HCEC 1CT (cell line): Measurements from ENCODE around the gene DEFB123.
"Not testable (repeated sequence)": the region's sequence is repeated elsewhere in the genome, so short reads cannot be mapped to it uniquely, and the experiment has no call there.

Experiments used
- DNase-seq: peaks from one replicate; pipeline ENCODE4 v3.0.0-alpha.2; 2017

The DEFB123 gene, protein sequence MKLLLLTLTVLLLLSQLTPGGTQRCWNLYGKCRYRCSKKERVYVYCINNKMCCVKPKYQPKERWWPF

DNA sequence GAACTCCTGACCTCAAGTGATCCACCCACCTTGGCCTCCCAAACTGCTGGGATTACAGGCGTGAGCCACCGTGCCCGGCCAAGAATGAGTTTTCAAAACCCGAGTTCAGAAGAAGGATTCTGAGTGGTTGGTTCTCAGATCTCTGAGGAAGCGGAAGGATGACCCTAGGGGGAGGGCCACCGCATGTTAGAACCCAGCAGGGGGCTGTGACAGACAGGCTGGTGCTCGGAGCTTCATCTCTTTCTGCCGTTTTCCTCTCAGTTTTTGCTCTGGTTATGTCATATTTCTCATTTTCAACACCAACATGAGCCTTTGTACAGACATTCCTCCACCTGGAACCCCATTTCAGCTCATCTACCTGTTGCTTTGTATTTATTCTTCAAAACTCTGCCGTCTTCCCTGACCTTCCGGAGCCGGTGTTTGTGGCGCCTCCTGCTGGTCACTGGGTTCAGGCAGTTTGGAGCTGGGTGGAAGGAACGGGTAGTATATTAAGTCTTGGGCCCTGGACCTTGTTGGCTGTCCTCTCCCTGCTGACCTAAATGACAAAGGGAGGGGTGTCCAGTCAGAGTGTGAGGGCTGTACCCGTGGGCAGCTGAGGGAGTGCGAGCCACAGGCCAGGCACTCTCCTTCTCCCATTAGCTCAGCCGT lies at the start of gene DEFB123:
Gene DEFB123 (plus strand): TSS at position 621 of the 648 bp plus-strand sequence. CDS start 67 bp downstream, outside the sequence.
- DNase-seq: no peak

DNA sequence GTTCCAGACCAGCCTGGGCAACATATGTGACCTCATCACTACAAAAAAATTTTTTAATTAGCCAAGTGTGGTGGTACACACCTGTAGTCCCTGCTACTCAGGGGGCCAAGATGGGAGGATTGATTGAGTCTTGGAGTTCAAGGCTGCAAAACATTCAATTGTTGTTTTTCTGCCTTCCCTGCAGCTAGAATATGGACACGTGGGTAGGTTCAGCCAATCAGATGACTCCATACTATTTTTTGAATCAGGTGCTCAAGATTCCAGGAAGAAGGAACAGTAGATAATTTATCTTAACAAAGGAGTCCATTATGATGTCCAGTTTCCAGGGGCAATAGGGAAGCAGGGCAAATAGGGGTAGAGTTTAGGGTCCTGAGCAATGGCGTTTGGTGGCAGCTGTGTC lies 47.6 kb upstream of the DEFB123 start:
- DNase-seq: no peak

DNA sequence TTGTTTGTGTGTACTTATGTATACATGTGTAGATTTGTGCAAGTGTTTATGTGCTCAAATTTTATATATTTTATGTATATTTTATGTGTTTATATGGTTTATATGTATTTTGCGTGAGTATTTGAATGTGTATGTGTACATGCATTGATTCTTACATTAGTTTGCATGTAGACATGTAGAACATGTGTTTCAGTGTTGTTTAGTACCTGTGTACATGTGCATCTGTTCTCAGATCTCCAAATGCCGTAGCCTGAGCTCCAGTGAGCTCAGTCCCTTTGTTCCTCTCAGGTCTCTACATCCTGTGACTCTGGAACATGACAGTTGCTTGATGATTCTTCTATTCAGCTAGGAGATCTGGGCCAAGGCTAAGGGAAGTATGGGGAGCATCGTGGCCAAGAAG lies 45.5 kb upstream of the DEFB123 start:
- DNase-seq: no peak

DNA sequence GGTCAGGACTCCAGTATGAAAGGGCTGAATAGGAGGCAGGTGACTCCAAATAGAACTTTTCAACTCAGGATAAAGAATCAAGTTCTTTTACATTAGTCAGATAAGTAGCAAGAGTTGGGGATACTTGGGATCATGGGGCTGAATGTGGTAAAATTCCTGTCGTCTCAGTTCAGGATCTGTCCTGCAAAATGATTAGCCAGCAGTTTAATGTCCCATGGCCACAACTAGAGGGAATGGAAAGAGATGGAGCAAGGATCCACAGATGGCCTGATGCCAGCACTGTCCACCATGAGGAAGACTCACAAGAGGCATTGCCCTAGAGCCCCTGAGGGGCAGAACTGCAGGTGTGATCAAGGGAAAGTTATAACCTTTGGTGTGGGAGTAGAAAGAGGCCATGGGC lies 36.5 kb upstream of the DEFB123 start:
- DNase-seq: no peak

DNA sequence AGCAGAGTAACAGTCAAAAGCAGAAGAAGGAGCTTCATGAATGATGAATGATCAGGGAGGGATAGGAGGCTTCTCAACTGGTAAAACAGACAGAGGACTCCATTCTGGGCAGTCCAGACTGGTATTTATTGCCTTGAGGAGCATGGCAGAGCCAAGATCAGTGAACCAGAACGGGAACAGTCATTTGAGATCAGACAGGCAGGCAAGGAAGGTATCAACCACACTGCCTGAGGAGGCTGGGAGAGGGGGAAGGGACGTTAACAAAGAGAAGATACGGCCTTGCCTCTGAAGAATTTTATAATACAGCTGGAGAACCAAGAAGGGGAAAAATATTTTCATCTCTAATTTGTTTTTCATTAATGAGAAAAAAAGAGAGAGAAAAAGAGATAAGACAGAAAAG lies 34.3 kb upstream of the DEFB123 start, which contains the start of gene DEFB121:
Gene DEFB121 (minus strand): TSS at position 101 of the 400 bp plus-strand sequence. CDS start 63 bp downstream, at position 38.
- no peak for DNase-seq

DNA sequence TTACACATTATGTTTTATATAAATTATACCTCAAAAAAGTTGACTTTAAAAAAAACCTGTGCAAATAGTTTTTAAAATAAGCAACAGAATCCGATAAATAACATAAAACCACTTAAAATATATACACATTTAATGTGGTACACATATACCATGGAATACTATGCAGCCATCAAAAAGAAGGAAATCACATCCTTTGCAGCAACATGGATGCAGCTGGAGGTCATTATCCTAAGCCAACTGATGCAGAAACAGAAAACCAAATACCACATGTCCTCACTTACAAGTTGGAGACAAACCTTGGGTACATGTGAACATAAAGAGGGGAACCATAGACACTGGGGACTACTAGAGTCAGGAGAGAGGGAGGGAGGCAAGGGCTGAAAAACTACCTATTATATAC lies 30.4 kb upstream of the DEFB123 start:
- DNase-seq: no peak

DNA sequence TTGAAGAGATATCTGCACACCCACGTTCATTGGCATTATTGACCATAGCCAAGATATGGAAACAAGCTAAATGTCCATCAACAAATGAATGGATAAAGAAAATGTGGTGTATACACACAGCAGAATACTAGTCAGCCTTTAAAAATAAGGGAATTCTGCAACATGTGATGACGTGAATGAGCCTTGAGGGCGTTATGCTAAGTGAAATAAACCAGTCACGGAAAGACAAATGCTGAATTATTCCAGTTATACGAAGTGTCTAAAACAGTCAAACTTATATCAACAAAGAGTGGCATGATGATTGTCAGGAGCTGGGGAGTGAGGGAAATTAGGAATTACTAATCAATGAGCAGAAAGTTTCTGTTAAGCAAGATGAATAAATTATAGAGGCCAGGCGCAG lies 26.1 kb upstream of the DEFB123 start:
- DNase-seq: no peak

DNA sequence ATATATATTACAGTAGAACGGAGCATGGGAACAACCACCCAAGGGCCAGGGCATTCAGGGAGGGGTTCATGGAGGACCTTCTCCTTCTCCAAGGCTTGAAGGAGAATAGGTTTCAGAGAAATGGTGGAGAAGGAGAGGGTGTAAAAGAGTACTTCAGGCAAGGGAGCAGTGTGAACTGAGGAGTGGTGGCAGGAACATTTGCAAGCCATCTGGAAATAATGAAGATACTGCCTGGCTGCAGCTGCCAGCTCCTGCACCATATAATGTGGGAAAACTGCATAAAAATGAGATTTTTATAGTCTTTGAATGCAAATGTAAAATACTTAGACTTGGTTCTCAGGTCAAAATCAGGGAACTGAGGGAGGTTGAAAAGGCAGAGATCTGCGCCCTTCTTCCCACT lies 24.8 kb upstream of the DEFB123 start:
- DNase-seq: no peak

DNA sequence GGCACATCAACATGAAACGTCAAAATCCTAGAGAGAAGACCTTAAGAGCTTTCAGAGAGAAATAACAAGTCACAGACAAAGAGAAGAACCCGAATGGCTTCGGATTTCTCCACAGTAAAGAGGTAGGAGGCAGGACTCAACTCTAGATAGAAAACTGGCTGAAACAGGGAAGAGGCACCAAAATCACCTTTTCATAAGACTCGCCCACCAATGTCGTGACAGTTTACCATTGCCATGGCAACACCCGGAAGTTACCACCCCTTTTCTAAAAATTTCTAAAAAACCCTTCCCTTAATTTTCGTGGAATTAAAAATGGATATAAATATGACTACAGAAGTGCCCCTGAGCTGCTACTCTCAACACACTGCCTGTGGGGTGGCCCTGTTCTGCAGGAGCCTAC lies 22.1 kb upstream of the DEFB123 start:
- no peak for DNase-seq

DNA sequence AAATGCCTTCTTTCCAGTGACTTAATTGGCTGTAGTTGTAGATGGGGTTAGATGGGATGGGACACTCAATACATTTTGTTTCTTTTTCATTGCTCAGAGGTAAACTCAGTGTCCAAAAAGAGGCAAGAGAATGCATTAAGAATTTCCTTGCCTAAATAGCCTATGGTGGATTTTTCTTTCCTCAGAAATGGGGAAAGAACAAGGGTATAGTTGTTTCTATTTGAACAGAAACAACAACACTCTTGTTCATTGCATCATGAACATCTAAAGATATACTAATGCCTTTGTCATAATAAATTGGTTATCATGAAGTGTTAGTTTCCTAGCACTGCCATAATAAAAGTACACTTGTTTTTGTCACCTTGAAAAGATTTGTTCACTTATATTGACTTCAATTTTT lies 14.6 kb upstream of the DEFB123 start:
- DNase-seq: no peak

DNA sequence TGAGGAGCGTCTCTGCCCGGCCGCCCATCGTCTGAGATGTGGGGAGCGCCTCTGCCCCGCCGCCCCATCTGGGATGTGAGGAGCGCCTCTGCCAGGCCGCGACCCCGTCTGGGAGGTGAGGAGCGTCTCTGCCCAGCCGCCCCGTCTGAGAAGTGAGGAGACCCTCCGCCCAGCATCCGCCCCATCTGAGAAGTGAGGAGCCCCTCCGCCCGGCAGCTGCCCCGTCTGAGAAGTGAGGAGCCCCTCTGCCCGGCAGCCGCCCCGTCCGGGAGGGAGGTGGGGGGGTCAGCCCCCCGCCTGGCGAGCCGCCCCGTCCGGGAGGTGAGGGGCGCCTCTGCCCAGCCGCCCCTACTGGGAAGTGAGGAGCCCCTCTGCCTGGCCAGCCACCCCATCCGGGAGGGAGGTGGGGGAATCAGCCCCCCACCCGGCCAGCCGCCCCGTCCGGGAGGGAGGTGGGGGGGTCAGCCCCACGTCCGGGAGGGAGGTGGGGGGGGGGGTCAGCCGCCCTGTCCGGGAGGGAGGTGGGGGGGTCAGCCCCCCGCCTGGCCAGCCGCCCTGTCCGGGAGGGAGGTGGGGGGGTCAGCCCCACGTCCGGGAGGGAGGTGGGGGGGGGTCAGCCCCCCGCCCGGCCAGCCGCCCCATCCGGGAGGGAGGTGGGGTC lies 13.4 kb upstream of the DEFB123 start:
- DNase-seq: not testable (repeated sequence)

DNA sequence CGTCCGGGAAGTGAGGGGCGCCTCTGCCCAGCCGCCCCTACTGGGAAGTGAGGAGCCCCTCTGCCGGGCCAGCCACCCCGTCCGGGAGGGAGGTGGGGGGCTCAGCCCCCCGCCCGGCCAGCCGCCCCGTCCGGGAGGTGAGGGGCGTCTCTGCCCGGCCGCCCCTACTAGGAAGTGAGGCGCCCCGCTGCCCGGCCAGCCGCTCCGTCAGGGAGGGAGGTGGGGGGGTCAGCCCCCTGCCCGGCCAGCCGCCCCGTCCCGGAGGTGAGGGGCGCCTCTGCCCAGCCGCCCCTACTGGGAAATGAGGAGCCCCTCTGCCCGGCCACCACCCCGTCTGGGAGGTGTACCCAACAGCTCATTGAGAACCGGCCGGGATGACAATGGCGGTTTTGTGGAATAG lies 12.9 kb upstream of the DEFB123 start:
- DNase-seq: not testable (repeated sequence)

DNA sequence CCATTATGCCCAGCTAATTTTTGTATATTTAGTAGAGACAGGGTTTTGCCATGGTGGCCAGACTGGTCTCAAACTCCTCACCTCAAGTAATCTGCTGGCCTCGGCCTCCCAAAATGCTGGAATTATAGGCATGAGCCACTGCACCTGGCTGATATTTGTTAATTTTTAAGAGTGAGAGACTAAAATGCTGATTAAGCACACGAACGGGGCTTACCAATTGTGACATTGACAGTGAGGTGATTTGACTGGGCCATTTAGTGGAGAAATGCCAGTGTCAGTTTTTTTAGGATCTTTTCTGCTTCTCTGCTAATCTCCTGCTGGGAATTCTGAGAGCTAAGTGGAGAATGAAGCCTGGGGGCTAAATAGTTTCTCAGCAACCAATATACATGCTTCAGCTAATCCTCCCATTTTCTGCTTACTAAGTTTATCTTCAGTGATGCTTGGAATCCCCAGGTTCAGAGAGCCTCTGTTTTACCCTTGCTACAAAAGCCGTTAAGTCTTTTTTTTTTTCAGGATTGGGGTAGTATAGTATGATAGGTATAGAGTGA lies 9.8 kb upstream of the DEFB123 start:
- no peak for DNase-seq

DNA sequence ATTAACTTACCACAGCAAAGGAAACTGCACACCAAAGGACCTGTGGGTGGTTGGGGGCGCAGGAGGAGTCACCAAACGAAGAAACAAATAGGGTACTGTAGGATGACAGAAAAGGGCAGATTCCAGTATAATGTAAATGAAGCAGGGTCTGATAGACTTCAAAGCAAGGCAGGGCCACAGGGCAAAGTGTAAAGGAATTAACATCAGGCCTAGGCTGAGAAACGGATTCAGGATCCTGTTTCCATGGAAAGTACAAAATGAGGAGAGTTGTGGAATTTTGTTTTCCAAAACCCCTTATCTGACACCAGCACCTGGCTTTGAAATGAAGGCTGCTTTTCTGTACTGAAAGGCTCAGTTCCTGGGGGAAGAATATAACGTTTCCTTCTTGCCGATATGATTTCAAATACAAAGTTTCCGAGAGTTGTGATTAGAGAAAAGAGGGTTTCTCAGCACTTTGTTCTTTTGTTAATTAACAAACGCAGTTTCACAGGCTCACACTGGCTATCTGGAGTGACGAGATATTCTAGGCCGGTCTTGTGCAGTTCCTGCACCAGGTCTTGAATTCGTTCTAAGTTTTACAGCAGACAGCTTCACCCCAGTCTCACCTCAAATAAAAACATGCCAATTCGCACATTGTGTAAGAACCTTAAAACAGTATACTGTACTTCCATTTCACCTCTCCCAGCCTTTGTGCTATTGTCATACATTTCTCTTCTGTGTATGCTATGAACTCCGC lies 5.8 kb downstream of the DEFB123 start:
- DNase-seq: no peak

DNA sequence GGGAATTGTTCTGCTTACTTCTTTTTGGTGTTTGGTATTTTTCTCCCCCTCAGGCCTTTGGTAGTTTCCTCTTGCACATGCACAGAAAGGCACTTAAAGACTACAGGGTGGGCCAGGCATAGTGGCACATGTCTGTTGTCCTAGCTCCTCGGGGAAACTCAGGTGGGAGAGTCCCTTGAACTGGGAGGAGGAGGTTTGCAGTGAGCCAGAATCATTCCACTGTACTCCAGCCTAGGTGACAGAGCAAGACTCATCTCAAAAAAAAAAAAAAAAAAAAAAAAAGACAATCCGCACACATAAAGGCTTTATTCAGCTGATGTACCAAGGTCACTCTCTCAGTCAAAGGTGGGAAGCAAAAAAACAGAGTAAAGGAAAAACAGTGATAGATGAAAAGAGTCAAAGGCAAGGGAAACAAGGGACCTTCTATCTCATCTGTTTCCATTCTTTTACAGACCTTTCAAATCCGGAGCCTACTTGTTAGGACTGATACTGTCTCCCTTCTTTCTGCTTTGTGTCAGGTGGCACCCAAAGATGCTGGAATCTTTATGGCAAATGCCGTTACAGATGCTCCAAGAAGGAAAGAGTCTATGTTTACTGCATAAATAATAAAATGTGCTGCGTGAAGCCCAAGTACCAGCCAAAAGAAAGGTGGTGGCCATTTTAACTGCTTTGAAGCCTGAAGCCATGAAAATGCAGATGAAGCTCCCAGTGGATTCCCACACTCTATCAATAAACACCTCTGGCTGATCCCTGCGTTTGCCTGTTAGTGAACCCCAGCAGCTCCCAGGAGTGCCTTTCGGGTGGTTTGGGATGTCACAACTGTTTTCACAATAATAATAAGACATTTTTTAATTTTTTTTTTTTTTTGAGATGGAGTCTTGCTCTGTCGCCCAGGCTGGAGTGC lies 9.3 kb downstream of the DEFB123 start:
- no peak for DNase-seq

DNA sequence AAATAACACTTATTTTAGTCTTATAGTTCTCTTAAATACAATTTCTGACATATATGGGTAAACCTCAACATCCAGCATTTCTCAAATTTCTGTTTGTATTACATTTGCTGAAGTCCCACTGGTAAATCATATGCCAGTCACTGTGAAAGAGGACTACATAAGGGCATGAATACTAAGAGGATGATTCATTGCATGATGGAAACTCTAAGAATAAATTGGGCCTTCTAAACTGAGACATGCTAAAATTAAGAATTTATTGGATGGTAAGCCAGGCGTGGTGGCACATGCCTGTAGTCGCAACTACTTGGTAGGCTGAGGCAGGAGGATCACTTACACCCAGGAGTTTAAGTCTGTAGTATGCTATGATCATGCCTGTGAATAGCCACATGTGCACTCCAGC lies 12.1 kb downstream of the DEFB123 start:
- DNase-seq: no peak

DNA sequence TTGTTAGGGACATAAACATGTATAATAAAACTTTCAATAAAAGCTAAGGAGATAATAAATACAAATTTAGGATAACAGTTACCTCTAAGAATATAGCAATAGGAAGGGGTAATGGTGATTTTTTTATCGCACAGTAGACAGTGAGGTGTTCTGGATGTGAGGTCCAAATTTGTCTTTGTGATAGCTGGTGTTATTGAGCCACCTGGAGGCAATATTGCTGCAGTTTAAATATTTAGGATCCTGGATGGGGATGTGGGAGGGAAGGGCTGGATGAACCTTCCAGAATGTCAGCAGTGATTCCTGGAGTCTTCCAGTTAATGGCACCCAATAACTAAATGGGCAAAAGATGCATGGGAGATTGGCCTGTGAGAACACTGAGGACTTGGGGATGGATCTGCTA lies 13.9 kb downstream of the DEFB123 start:
- DNase-seq: no peak

DNA sequence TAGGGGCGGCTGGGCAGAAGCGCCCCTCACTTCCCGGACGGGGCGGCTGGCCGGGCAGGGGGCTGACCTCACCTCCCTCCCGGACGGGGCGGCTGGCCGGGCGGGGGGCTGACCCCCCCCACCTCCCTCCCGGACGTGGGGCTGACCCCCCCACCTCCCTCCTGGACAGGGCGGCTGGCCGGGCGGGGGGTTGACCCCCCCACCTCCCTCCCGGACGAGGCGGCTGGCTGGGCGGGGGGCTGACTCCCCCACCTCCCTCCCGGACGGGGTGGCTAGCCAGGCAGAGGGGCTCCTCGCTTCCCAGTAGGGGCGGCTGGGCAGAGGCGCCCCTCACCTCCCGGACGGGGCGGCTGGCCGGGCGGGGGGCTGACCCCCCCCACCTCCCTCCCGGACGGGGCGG lies 30.5 kb downstream of the DEFB123 start:
- DNase-seq: not testable (repeated sequence)

DNA sequence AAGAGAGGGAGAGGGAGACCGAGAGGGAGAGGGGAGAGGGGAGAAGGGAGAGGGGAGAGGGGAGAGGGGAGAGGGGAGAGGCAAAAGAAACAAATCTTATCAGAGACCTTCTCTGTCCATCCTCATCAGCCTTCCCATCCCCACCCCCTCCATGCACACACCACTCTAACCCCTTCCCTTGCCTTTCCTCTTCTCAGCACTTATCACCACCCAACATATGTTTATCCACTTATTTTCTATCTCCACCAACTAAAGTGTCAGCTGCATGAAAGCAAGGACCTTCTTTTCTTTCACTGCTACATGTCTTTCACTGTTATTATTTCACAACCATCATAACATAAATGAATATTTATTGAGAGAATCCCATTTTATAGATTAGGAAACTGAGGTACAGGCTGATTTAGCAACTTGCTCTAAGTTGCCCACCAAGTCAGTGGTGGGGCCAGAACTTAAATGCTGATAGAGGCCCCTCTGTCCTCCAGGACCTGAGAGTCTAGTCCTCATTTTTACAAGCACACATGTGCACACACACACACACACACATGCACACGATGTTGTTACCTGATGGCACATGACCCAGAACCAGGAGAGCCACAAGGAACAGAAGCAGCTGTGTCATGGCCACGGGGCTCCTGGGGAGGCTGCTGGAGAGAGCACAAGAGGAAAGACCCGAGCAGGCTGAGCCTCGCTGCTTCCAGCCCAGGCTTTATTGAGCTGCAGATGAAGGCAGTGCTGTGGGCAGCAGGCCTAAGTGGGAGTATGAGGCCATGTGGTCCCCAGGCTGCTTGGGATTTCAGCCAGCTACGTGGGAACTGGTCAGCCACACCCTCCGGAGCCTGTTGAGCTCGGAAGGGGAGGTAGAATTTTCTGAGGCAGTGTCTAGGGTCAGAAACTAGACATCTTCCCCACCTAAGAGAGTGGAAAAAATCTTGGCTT lies 32.2 kb downstream of the DEFB123 start:
- DNase-seq: no peak

DNA sequence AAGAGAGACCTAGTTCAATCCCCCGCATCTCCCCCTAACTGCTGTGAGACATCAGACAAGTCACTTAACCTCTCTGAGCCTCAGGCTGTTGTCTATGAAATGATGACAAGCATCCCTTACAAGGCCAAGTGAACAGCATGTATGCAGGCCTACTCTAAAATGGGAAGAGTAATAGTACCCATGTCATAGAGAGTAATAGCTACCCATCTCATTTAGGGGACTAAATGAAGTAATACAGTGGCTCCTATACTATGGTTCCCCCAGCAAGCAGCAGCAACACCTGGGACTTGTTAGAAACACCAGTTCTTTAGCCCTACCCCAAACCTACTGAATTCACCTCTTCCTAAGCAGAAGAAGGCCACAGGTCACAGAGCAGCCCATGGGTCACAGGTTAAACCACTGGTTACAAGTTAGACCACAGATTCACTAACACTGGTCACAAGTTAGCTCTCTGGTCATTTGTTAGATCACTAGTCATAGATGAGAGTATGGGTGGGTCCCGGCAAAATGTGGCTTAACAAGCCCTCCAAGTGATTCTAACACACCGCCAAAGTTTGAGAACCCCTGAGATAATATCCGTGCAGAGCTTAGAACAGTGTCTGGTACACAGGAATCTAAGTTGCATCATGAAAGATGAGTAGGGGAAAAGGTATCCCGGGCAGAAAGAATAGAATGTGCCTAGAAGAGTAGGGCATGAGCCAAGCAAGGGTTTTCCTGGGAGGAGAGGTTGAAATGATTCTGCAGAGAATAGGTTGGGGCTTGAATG lies 33.1 kb downstream of the DEFB123 start:
- DNase-seq: no peak

DNA sequence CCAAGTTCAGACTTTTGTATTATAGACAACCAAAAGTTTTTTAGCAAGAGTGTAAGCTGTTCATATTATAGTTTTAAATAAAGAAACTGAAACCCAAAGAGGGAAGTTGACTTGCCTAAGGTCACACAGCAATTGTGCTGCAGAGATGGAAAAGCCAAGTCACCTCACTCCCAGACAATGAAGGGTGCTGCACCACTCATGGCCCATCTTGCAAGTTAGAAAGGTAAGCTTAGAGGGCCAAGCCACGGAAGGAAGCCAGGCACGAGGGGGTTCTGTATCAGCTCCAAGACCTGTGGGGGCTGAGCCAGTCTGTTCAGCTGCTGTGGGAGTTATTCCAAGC lies 33.6 kb downstream of the DEFB123 start:
- no peak for DNase-seq
